Muscle of back (tissue), 11 donors: ENCODE results near the gene MACROD1. TPM values are rescaled to one million over a fixed set of nuclear protein-coding genes. Genes with fewer than 3 reads are reported as not detected.

Source experiments
- DNase-seq, 3 donors: peaks; one replicate each; pipeline versions ENCODE4 v3.0.0 to v3.0.0-alpha.2; 2013
- polyA plus RNA-seq, 10 donors: library from polyadenylated mRNA; unstranded; fragments of 120-200 nt; gene quantifications; one replicate each; pipeline ENCODE4 v1.2.1, GENCODE V29; 2013; ENCODE audit not compliant: insufficient read length in 10 of 10

MACROD1 gene
- polyA plus RNA-seq, 10 donors: 47.7 to 71.6 (median 53.2) TPM

DNA sequence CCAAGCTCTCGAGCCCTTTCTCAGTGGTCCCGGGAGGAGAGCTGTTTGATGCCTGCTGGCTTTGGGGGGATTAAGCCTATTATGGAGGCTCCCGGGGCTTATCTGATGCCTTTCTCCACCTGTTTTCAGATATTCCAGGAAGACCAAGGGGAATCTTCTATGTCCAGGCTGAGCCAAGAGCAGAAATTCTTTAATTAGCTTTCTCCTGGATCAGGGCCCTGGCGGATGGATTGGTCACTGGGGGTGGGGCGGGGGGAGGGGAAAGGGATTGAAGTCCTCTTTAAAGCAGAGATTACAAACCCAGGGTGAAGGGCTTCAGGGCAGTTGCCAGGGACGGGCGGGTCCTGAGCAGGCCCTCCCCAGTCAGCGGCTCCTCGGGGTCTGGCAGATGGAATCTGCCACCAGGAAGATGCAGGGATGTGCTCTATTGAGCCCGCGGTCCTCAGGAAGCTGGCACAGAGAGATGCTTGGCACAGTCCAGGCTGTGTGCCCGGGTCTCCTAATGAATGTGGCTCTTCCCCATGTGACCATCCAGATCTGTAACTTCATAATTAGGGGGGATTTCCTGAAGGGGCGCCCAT is 33.6 kb downstream of the MACROD1 start:
- DNase-seq: no peak

DNA sequence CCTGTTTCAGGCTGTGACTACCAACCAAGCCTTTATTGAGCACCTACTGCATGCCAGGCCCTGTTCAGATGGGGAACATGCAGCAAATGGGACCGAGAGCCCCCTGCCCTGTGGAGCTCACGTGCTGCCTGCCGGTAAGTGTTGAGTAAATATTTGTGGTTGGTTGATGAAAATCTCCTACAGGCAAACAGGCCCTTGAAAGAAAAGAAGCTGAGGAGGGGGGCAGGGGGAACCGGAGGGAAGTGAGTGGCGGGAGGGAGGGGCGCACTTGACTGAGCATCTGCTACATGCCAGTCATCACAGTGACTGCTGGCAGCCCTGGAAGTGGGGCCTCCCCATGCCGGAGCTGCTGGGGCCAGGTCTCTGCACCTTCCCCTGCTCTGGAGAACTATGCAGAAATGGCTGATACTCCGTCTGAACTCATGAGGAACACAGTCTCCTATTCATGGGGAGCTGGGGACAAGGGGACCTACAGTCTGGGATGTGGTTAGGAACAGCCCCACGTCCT is 34.2 kb downstream of the MACROD1 start:
- DNase-seq: peak in 2 of 3 donors; percentile 27 to 34

DNA sequence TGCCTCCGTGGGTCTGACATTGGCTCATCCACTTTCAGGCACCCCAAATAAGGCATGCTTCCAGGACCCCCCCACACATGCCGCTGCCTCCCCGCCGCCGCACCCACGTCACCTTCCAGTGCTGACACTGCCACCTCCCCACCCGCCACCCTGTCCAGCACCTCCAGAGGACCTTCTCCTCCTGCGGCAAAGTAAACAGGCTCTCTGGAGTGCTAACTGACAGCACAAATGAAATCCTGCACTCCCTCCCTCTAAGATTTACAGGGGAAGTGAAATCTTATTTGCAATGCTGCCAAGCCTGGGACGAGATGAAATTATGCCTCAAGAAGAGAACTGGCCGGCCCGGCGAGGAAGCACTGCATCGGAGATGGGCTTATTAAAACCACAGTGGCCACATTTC is 35.3 kb downstream of the MACROD1 start:
- no peak for DNase-seq

DNA sequence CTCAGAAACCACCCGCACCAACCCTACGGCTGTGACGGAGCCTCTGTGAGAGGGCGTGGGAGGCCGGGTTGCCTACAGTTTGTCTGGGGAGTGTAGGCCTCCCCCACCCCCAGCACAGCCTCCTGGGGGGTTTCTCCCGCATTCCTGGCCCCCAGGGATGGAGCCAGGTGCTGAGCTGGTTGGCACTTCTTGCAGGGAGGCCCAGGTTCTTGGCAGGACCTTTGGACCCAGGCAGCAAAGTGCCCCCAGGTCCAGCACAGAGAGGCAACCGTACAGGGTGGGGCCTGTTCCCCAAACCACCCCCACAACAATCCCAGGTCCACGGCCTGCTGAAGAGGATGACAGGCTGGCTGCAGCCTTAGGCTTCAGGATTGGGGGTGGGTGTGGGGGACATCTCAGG is 36.5 kb downstream of the MACROD1 start:
- DNase-seq: no peak

DNA sequence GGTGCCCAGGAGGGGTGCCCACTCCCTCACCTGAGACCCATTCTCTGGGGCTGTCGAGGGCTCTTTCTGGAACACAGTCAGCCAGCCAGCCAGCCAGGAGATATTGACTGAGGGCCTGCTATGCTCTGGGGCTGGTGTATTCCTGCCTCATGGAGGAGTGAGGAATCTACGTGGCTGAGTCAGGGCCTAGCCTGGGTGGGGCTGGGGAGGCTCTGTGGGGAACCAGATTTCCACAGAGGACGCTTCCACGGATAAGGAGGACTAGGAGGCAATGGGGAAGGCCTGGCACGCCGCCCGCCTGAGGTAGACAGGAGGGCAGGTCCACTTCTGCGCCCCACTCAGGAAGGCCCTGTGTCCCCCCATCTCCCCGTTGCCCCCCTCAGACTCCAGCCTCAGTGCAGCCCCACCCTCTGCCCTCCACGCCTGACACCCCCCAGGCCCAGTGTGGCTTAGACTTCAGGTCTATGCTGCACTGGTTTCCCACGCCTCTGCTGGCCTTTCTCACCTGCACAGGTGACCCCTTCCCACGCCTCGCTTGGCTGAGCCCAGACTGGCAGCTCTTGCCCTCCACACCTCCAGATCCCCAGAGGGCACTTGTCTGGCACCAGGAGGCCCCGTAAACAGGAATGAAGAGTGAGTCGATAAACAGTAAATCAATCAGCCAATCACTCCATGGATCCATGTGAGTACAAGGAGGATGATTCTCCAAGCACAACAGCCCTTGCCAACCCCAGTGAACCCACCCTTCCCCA is 37.5 kb downstream of the MACROD1 start:
- no peak for DNase-seq

DNA sequence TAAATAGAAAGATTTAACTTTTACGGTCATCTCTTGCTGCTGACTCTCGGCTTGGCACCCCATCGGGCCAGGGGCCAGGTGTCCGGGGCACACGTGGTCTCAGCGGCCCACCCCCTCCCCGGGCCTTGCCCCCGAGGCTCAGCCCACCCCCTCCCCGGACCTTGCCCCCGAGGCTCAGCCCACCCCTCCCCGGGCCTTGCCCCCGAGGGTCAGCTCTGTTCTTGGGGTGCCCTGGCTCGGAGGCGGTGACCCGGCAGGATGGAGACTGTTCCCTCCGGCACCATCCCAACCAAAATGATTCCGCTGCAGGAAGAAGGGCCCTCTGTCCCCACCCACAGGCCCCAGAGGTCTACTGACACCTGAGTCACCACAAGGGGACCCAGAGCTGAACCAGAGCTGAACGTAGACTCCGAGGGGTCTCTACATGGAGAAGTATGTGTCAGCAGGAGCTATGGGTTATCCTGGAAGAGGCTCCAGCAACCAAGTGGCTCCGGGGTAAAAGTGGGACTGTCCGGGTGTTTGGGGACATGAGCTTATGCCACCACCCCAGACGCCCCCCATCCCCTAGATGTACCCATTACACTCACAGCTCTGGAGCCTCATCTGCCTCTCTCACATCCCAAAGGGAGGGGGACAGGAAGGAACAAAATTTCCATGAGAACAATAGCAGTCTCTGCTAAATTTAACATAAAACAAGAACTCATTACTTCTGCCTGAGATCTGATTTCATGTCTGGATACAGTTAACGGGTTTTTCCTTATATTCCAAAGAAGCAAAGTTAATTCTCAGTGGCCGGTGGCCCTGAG is 38.4 kb downstream of the MACROD1 start:
- no peak for DNase-seq

DNA sequence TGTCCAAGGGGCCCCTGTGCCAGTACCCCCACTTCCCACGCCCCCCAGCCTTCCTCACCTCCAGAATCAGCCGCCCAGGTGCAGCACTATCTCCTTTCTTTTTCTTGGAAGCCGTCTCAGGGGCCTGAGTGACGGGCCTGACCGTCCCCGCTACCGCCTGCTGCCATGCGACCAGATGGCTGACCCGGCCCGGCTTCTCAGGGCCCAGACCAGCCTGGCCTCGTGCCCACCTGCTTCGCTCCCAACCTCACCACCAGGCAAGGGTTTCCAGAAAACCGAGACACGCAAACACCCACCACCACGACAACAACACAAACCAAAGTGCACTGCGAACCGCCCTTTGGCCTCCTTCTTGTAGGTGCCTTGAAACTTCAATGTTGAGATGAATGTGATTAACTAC is 39.1 kb downstream of the MACROD1 start:
- DNase-seq: no peak

DNA sequence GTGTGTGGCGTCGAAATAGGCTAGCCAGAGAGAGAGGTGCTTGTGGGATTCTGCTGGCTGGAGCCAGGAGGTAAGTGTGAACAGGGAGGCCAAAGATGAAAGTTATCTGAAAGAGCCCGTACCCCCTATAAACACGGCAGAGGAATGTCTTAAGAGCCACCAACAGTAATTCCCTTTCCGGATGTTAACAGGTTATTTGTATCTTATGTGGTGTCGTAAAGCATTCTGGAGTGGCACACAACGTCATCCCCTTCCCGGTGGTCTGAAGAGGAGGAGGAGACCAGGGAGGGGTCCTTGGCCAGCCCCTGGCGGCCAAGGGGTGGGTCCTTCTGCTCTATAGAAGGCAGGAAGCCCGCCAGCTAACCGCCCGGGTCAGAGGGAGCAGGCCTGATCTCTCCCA is 39.5 kb downstream of the MACROD1 start:
- no peak for DNase-seq

DNA sequence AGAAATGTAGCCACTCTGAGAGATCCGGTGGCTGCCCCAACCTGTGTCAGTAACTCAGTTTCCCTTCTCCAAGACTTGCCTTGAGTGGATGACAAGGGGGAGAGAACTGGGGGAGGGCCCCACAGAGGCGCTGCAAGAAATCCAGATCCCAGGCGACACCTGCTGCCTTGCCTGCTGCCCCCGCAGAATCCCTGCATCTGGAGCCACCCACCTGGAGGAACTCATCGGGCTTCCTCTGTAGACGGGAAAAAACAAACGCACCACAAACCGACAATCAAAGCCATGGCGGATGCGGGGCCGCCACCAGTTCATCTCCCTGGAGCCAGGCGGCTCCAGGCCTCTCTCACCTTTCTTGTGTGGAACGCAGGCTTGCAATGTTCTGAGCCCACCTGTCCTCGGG is 40.2 kb downstream of the MACROD1 start:
- no peak for DNase-seq

DNA sequence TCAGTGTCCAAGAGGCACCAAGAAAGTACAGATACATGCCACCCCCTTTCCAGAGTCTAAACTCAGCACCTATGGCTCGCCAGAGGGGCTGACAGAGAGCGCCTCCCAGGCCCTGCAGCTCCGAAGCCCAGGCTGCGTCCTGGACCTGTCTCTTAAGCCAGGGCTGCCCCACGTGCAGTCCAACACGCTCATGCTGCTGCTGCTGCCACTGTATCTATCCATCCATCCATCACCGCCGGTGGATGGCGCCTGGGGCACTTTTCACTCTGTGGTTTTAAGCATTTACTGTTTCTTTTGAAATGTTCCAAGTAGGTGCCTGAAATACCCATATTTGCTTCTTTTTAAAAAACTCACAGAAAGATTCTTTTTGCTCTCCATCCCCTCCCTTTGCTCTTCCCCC is 41.8 kb downstream of the MACROD1 start:
- no peak for DNase-seq

DNA sequence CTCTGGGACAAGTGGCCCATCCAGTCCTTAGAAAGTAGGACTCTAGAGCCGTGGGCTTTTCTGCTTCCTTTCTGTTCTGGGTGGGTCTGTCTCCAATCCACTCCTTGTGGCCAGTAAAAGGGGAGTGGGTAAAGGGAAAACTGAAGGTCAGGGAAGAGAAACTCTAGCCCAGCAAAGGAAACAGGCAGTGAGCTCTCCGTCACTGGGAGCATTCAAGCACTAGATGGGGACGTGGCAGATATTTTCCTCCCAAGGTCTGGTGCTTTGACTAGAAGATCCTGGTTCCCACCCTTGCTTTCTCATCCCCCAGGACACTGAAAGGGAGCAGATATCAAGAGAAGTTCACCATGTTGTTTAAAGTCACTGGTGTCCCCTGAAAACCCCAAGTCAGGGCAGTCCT is 42.2 kb downstream of the MACROD1 start:
- no peak for DNase-seq

DNA sequence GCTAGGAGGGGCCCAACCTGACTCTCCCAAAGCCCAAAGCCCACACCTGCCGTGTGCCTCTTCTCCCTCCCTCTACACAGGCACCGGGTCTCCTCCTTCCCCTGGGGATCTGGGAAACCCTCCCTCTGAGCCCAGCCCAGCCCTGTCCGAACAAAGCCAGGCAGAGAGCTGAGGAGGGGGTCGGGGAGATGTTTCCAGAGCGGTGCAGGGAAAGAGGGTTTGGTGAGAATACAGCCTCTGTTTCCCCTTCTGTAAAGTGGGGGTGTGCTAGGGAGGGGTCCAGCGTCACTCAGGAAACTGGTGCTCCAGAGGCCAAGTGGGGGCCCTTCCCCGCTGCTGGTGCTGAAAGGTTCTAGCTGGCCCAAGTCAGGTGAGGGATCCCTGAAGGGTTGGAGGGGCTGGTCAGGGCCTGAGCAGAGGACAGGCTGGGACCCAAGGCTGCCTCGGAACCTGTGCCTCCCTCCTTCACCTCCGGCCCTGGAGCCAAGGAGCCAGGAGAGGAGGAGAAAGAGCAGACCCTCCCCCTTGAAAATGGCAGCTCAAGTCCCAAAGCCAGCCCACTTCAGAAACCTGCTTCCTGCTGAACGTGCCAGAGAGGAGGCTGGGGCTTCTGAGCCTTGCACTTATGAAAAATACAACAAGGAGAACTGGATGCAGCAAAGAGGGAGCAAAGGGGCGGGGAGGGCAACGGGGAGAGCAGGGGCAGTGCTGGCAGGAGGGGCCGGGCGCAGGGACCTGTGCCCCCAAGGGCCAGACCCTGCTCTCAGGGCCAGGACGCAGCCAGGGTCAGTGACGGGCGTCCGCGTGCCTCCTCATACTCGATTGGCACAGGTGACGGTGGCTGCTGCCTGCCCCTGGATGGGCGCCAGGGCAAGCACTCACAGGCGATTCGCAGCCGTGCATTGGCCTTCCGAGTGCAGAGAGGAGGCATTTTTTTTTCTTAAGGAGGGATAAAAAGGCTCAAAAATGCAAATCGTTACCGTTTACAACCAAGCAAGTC is 43.2 kb downstream of the MACROD1 start:
- peak in 1 of 3 donors; percentile 64 for DNase-seq

DNA sequence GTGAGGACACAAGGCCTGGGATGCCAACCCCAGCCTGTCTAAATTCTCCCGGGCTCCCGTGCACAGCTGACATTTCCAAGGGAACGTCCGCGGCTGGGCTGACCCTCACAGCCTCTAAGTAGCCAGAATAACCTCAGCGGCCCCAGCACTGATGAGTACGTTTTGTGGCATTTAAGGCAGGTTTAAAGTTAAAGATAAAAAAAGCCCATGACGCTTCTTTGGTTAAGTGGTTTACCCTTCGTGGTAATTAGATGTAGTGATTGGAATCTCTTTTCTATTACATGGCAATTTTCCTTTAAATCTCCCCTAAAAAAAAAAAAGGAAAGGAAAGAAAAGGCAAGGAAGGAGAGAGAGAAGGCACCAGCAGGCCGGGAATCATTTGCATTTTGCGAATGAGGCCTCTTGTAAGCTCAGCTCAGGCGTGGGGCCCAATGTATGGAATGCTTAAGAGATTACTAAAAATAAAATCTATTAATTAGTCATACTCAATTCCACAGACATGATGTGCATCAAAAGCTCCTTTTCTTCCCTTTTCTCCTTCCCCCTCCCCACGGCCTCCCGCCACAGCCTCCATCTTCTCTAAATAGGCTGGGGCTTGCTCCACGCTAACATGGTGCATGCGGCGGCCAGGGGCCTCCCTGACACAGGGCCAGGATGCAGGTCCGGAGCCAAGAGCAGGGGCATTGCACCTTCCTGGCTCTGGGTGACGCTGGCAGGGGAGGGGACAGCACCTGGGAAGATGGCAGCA is 44.1 kb downstream of the MACROD1 start:
- peak in 1 of 3 donors; percentile 74 for DNase-seq

DNA sequence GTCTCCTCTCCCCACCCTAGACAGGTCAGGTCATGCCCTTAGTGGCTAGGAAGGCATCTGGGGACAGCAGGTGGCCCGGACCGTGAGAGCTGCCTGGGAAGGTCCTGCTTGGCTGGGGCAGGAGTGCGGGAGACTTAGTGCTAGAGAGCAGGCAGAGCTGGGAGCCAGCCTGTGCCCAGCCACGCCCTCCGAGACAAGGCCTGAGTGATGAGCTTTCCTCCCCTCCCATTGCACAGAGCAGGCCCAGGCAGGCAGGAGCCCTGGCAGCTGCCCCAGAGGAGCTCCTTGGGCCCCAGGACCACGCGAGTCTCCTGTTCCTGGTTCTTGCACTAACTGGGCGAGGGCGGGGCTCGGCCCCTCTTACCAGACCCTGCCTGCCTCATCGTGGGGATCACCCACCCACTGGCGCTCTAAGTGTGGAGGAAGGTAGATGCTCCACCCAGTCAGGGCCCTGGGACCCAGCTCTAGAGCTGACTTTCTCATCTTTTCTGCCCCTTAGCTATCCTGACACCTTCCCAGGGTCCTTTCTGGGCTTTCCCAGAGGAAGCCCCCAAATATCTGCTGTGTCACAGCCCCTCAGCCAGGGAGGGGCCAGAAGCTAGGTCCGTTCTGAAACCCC is 44.9 kb downstream of the MACROD1 start:
- peak in 1 of 3 donors; percentile 41 for DNase-seq

DNA sequence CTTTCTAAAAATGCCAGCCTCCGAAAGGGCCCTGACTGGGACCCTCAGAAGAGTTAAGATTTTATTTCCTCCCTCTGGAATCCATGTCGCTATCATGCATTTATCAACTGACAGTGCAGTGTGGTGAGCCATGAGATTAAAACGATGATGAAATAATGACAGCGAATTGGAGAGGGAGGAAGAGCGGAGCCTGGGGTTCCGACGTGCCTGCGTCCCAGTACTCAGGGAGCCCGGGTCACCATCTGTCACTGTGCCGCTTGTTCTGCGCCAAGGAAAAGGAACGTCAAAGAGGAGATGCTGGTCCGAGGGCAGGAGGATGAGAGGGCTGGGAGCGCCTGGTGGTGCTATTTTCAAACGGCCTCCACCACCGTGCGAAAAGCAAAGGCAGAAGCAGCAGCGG is 46.2 kb downstream of the MACROD1 start:
- DNase-seq: no peak

DNA sequence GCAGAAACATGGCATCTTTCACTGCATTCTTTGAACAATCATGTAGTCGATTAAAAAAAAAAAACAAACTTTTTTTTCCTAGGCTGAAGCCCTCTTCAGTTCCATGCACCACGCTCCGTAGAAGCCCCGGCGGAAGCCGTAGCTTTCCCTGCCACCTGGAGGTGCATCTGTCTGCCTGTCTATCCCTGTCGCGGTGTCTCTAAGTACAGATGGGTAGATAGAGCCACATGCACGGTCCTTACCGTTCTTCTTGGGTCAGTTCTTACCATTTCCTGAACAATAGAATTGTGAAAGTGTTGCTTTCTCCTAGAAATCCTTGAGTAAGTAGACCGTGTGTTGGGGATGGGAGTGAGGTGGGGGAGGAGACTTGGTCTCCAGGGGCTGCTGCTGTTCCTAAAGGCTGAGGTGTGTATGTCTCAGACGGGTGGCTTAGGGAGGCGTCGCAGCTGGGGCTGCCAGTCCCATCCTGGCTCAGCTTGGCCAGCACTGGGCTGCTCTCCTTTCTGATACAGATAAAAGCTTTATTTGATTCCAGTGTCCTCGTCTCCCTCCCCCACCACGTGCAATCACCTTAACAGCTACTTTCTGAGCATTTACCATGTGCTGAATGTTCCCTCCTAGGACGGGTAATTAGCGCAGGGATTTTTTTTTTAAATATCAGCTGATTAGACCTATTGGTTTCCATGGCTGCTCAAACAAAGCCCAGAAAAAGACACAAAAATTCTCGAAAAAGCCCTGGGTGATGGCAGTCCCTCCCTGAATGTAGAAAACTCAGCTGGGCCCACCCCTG is 46.8 kb downstream of the MACROD1 start:
- no peak for DNase-seq

DNA sequence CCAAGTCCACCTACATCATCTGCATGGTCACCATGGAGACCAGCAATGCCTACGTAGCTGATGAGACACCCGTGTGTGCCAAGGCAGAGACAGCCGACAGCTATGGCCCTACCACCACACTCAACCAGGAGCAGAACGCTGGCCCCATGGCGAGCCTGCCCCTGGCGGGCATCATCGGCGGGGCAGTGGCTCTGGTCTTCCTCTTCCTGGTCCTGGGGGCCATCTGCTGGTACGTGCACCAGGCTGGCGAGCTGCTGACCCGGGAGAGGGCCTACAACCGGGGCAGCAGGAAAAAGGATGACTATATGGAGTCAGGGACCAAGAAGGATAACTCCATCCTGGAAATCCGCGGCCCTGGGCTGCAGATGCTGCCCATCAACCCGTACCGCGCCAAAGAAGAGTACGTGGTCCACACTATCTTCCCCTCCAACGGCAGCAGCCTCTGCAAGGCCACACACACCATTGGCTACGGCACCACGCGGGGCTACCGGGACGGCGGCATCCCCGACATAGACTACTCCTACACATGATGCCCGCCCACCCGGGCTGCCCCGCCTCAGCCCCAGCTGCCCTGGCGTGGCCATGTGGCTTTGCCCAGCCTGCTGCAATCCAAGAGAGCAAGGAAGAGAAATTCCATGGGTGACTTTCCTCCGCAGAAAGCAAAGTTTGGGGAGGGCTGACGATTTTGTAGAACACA is 48.0 kb downstream of the MACROD1 start:
- no peak for DNase-seq
